SHP77 (cell line): Measurements from ENCODE around the gene NT5DC2.

Experiments used
- DNase-seq, 2 experiments: peaks; one replicate each; lab custom pipeline; 2025; lab: John Stamatoyannopoulos, UW

The NT5DC2 gene

GRCh38 chr3:52524752-52525679 is 8.6 kb downstream of the NT5DC2 start:
- DNase-seq, result no peak

GRCh38 chr3:52524258-52524751 is 9.4 kb downstream of the NT5DC2 start:
- DNase-seq, result no peak

- DNase-seq, result no peak
Measured at GRCh38 chr3:52523386-52524257, 10.0 kb downstream of the NT5DC2 start.

- no peak for DNase-seq
Measured at GRCh38 chr3:52522651-52523251, 10.9 kb downstream of the NT5DC2 start.

GRCh38 chr3:52521881-52522650 is 11.6 kb downstream of the NT5DC2 start:
- DNase-seq, result no peak

GRCh38 chr3:52521488-52521824 is 12.2 kb downstream of the NT5DC2 start:
- no peak for DNase-seq

- DNase-seq, result no peak
Measured at GRCh38 chr3:52520716-52521487, 12.8 kb downstream of the NT5DC2 start.

GRCh38 chr3:52520141-52520667 is 13.5 kb downstream of the NT5DC2 start:
- DNase-seq, result no peak

GRCh38 chr3:52519445-52520140 is 14.1 kb downstream of the NT5DC2 start:
- no peak for DNase-seq

GRCh38 chr3:52518723-52519444 is 14.8 kb downstream of the NT5DC2 start:
- peak in 1 of 2 experiments; percentile 22 for DNase-seq

- DNase-seq, result no peak
Measured at GRCh38 chr3:52517796-52518722, 15.6 kb downstream of the NT5DC2 start.

- no peak for DNase-seq
Measured at GRCh38 chr3:52516509-52517195, 17.0 kb downstream of the NT5DC2 start.

- DNase-seq, result no peak
Measured at GRCh38 chr3:52515192-52515591, 18.5 kb downstream of the NT5DC2 start.

- no peak for DNase-seq
Measured at GRCh38 chr3:52514576-52514975, 19.1 kb downstream of the NT5DC2 start.

GRCh38 chr3:52513281-52513680 is 20.4 kb downstream of the NT5DC2 start:
- no peak for DNase-seq

- no peak for DNase-seq
Measured at GRCh38 chr3:52512727-52513126, 20.9 kb downstream of the NT5DC2 start.

- no peak for DNase-seq
Measured at GRCh38 chr3:52512105-52512504, 21.6 kb downstream of the NT5DC2 start.
